Embryonic facial prominence (tissue), 1 donor: ENCODE measurements around the gene CDH6.

Experiments used
- DNase-seq: peaks from one replicate; pipeline ENCODE4 v3.0.0-alpha.2; 2016; ENCODE audit errors: extremely low spot score

The CDH6 gene

GRCh38 chr5:31193591-31194467 is at the start of gene CDH6:
TSS of gene CDH6 (plus strand) at chr5:31193686. CDS start at chr5:31267474, 73,788 bp downstream.
- DNase-seq: no peak

DNA sequence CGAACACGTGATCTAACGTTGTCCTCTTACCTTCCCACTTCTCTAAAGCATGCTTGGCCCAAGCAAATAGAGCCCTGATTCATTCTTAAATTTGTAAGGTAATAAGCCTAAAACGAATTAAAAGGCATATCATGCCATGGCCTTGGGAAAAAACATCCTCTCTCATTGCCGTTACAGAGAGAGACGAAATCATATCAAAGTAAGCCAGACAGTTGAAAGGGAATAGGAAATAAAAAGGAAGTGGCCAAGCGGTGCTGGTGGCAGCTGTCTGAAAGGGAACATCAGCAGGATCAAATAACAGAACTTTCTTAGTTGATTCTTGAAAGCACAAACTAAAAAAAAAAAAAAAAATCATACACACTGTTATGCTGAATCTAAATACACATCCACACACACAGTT is 49.1 kb upstream of the CDH6 start:
- DNase-seq: no peak

GRCh38 chr5:31148959-31149475 is 44.5 kb upstream of the CDH6 start:
- DNase-seq: no peak

GRCh38 chr5:31153521-31153920 is 40.0 kb upstream of the CDH6 start:
- DNase-seq: no peak

DNA sequence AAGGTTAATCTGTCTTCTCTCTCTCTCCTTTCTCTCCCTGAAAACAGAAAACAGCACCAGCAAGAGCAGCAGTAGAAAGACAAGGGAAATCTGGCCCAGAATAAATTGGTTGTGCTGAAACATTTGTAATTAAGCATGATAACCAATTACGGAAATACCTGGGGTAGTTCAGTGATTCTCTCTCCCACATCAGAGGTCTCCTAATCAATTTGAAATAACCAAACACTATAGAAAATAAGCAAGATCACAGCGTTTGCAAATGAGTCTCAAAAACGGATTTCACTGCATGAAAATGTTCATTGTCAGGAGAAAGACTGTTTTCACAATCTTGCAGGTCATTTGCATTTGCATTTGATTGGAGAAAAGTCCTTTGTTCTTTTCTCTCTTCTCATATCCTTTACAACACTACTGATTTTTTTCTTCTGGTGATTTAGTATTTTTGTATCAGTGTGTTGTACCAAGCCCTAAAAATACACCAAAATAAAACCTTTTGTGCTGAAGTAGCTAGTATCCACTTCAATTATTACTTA is 36.8 kb upstream of the CDH6 start:
- no peak for DNase-seq

GRCh38 chr5:31157720-31158119 is 35.8 kb upstream of the CDH6 start:
- DNase-seq: no peak

GRCh38 chr5:31158686-31159085 is 34.8 kb upstream of the CDH6 start:
- no peak for DNase-seq

- DNase-seq: no peak
These were observed 31.7 kb upstream of the CDH6 start for GRCh38 chr5:31161781-31162181.

DNA sequence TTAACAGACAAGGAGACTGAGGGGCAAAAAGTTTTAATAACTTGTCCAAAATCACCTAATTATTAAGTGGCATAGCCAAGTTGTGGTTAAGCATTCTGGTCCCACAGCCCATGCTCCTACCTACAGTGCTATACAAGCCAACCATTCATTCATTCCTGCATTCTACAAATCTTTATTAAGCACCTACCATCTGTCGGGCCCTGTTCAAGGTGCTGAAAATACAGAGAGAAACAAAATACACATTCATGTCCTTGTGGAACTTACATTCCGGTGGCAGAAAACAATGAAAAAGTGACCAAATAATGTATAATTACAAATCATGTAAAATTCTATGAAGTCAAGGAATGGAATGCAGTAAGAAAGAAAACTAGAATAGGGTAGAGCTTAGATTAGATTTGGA is 27.8 kb upstream of the CDH6 start:
- DNase-seq: no peak

GRCh38 chr5:31169379-31169778 is 24.1 kb upstream of the CDH6 start:
- no peak for DNase-seq

GRCh38 chr5:31172881-31173280 is 20.6 kb upstream of the CDH6 start:
- DNase-seq: no peak

GRCh38 chr5:31173614-31174013 is 19.9 kb upstream of the CDH6 start:
- no peak for DNase-seq

GRCh38 chr5:31181376-31181987 is 12.0 kb upstream of the CDH6 start:
- DNase-seq: no peak

- no peak for DNase-seq
These were observed 11.3 kb upstream of the CDH6 start for GRCh38 chr5:31182136-31182535.

GRCh38 chr5:31185951-31186350 is 7.5 kb upstream of the CDH6 start:
- DNase-seq: no peak

DNA sequence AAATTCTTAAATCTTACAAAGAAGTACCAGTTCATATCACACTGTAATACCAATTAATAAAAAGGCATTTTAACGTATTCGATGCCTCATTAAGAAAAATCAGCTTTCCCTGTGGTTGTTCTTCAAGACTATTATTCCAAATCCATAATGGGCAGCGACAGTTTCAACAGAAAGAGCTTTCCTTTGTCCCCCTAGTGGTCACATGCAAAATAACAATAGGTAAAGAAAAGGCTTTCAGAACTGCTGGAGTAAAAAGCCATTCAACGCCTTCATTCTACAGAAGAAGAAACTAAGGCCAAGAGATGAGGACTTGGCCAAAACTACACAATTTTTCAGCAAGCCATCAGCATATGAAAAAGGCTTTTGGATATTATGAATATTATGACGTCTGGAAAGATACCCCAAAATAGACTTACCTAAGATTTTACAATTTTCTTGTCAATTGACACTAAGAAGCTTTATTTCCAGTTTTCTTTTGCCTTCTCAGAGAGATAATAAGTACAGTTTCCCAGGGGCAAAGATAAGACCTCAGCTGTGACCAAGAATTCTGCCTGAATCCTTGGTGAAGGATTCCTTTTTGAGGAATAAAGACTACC is 6.7 kb upstream of the CDH6 start:
- no peak for DNase-seq

- no peak for DNase-seq
These were observed 5.9 kb upstream of the CDH6 start for GRCh38 chr5:31187591-31187990.

GRCh38 chr5:31192442-31192841 is 1.0 kb upstream of the CDH6 start:
- no peak for DNase-seq

DNA sequence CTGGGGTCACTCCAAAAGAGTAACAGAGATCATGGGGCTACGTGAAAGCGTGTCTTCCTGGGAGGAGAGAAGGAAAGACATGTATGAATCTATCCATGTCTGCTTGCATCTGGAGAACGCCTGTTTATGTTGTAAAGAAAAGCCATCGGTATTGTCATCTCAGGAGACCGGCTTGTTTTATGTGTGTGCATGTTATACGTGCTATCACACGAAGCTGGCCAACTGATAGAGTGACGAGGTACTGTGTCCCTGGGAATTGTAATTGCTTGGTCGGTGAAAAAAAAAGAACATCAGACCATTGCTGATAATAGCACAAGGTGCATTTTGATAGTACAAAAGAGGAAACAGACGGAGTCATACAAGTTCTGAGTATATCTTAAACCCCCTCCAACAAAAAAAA is 370 bp upstream of the CDH6 start:
- no peak for DNase-seq

GRCh38 chr5:31194468-31194813 is 955 bp downstream of the CDH6 start:
- no peak for DNase-seq

- no peak for DNase-seq
These were observed 1.5 kb downstream of the CDH6 start for GRCh38 chr5:31194892-31195555.

- DNase-seq: no peak
These were observed 2.8 kb downstream of the CDH6 start for GRCh38 chr5:31196309-31196708.
